HEK293T (cell line): Measurements from ENCODE around the gene HNMT.

ENCODE experiments used
- ARNT ChIP-seq: fragments of 450-650 bp; IDR thresholded peaks from 2 replicates; pipeline ENCODE4 v1.6.1; 2017; ENCODE audit warnings: mild to moderate bottlenecking
- BHLHE40 ChIP-seq: fragments of 450-650 bp; IDR thresholded peaks from 2 replicates; pipeline ENCODE4 v1.6.1; 2016; ENCODE audit warnings: mild to moderate bottlenecking, moderate library complexity, borderline replicate concordance
- FOXA1 ChIP-seq: fragments of 450-650 bp; IDR thresholded peaks from 2 replicates; pipeline ENCODE4 v1.6.1; 2016; ENCODE audit warnings: mild to moderate bottlenecking
- FOXK2 ChIP-seq: fragments of 450-650 bp; IDR thresholded peaks from 2 replicates; pipeline ENCODE4 v1.6.1; 2016; ENCODE audit warnings: mild to moderate bottlenecking
- FOXM1 ChIP-seq: fragments of 450-650 bp; IDR thresholded peaks from 2 replicates; pipeline ENCODE4 v1.6.1; 2017; ENCODE audit warnings: mild to moderate bottlenecking, borderline replicate concordance
- L3MBTL2 ChIP-seq: fragments of 450-650 bp; conservative IDR thresholded peaks from 2 replicates; pipeline ENCODE4 v1.6.1; 2016; ENCODE audit warnings: mild to moderate bottlenecking
- LEF1 ChIP-seq: fragments of 450-650 bp; IDR thresholded peaks from 2 replicates; pipeline ENCODE4 v1.6.1; 2017; ENCODE audit warnings: mild to moderate bottlenecking, borderline replicate concordance
- NFRKB ChIP-seq: fragments of 450-650 bp; IDR thresholded peaks from 2 replicates; pipeline ENCODE4 v1.6.1; 2016; ENCODE audit warnings: mild to moderate bottlenecking, moderate library complexity
- PKNOX1 ChIP-seq: fragments of 450-650 bp; IDR thresholded peaks from 2 replicates; pipeline ENCODE4 v1.6.1; 2016
- SP1 ChIP-seq: fragments of 450-650 bp; IDR thresholded peaks from 2 replicates; pipeline ENCODE4 v1.6.1; 2017
- SUZ12 ChIP-seq: fragments of 450-650 bp; IDR thresholded peaks from 2 replicates; pipeline ENCODE4 v1.6.1; 2016; ENCODE audit warnings: mild to moderate bottlenecking

- TF ChIP-seq FOXK2 (no peak), SP1 (no peak), SUZ12 (no peak), ARNT (no peak), NFRKB (no peak), FOXA1 (no peak), LEF1 (no peak), L3MBTL2 (no peak), FOXM1 (no peak), BHLHE40 (no peak), PKNOX1 (no peak)
These were observed 39.1 kb downstream of the HNMT start for GRCh38 chr2:138003411-138003810.
